ENCODE measurements around the gene RAB5B.
"Not testable (repeated sequence)": the region's sequence is repeated elsewhere in the genome, so short reads cannot be mapped to it uniquely, and the experiment has no call there.

The RAB5B gene

GRCh38 chr12:55984861-55985260 lies 11.0 kb downstream of the RAB5B start:
- DNase-seq, result no peak

- no peak for DNase-seq
Measured at GRCh38 chr12:55985341-55985740, 11.5 kb downstream of the RAB5B start.

- DNase-seq, result not testable (repeated sequence)
Measured at GRCh38 chr12:55985976-55986375, 12.1 kb downstream of the RAB5B start.

GRCh38 chr12:55991110-55991509 lies 17.2 kb downstream of the RAB5B start:
- no peak for DNase-seq

- DNase-seq, result no peak
Measured at GRCh38 chr12:55993230-55993853, 19.5 kb downstream of the RAB5B start.

GRCh38 chr12:55995366-55995765 lies 21.5 kb downstream of the RAB5B start:
- no peak for DNase-seq

GRCh38 chr12:55996201-55996714 lies 22.4 kb downstream of the RAB5B start:
- DNase-seq, result peak; percentile 84

- DNase-seq, result peak; percentile 49
Measured at GRCh38 chr12:55996715-55997534, 23.0 kb downstream of the RAB5B start, which contains the start of gene SUOX. Gene SUOX, plus strand, starts transcription at chr12:55997276. Its CDS starts 4,946 bp downstream, at chr12:56002222.

- DNase-seq, result no peak
Measured at GRCh38 chr12:55997535-55997859, 23.6 kb downstream of the RAB5B start.

- peak; percentile 14 for DNase-seq
Measured at GRCh38 chr12:55999522-55999921, 25.6 kb downstream of the RAB5B start.

- not testable (repeated sequence) for DNase-seq
Measured at GRCh38 chr12:55999999-56000540, 26.2 kb downstream of the RAB5B start.

- DNase-seq, result no peak
Measured at GRCh38 chr12:56001487-56002100, 27.7 kb downstream of the RAB5B start.

- not testable (repeated sequence) for DNase-seq
Measured at GRCh38 chr12:56003376-56003775, 29.5 kb downstream of the RAB5B start.

GRCh38 chr12:56004211-56004610 lies 30.3 kb downstream of the RAB5B start:
- no peak for DNase-seq

- DNase-seq, result peak; percentile 70
Measured at GRCh38 chr12:56007564-56008559, 34.0 kb downstream of the RAB5B start.

GRCh38 chr12:56010111-56010570 lies 36.3 kb downstream of the RAB5B start:
- no peak for DNase-seq

- DNase-seq, result no peak
Measured at GRCh38 chr12:56011509-56012090, 37.7 kb downstream of the RAB5B start.

- DNase-seq, result no peak
Measured at GRCh38 chr12:56013482-56013881, 39.6 kb downstream of the RAB5B start.

GRCh38 chr12:56014205-56014604 lies 40.3 kb downstream of the RAB5B start:
- no peak for DNase-seq

- no peak for DNase-seq
Measured at GRCh38 chr12:56017181-56017580, 43.3 kb downstream of the RAB5B start.

GRCh38 chr12:56018356-56018755 lies 44.5 kb downstream of the RAB5B start:
- DNase-seq, result no peak

Data from CD4-positive, alpha-beta T cell treated with Interleukin-17A for 1 hour (primary cell).